GM19455 (cell line): Measurements from ENCODE around the gene ZNF658.
"Not testable (repeated sequence)": the region's sequence is repeated elsewhere in the genome, so short reads cannot be mapped to it uniquely, and the experiment has no call there.

Experiments
- ATAC-seq: cut with Tn5 transposase; IDR thresholded peaks from one replicate; pipeline ENCODE4 v1.9.1; 2021; ENCODE audit not compliant: unreplicated experiment

ZNF658 gene

DNA sequence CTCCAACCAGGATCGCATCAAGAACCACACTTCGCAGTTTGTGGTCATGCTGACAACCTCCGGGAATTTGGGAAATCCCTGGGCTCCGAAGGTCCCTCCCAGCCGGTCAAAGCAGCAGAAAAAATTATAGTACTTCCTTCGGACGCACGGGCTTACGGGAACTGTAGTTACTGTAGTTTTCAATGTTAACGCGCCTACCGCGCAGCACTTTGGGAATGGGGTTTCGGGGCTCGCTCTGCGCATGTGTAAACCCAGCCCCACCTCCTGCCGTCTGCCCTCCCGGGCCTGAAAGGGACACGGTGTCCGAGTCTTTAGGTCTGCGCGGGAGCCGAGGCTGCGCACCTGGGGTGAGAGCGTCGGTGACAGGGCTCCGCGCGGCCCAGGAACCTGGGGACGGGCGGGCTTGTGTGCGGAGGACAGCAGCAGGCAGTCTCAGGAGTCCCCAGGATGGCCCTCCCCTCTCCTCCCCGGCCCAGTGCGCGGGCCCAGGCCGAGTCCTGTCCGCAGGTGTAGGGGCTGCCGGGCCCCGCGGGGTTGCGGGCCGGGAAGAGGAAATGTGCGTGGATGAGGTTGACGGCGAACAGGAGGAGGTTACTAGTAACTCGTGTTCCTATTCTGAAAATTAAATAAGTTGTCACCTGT lies at the start of gene ZNF658:
TSS of gene ZNF658 (plus strand) at position 236 of the 642 bp plus-strand sequence. CDS start 2,837 bp downstream, outside the sequence.
- ATAC-seq: peak; percentile 98

- ATAC-seq: not testable (repeated sequence)
Measured at GRCh38 chr9:66861732-66862131, 38.8 kb upstream of the ZNF658 start.

- not testable (repeated sequence) for ATAC-seq
Measured at GRCh38 chr9:66868660-66869059, 31.9 kb upstream of the ZNF658 start.

DNA sequence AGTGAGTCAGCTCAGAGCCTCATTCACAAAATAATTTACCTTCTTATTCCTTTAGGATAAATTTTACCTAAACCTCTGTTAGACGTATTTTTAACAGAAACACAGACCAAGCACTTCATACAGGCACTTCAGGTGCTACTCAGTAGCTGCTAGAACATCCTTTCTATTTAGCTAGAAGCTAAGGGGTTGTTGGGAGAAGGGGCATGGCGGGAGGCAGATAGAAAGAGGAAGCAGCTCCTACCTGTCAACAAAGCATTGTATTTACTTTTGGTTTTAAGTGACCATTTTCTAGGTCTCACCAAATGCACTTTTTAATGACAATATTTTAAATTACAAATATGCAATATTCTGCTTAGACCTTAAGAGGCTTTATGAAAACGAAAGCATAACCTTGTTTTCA lies 19.9 kb upstream of the ZNF658 start:
- peak; percentile 70 for ATAC-seq

DNA sequence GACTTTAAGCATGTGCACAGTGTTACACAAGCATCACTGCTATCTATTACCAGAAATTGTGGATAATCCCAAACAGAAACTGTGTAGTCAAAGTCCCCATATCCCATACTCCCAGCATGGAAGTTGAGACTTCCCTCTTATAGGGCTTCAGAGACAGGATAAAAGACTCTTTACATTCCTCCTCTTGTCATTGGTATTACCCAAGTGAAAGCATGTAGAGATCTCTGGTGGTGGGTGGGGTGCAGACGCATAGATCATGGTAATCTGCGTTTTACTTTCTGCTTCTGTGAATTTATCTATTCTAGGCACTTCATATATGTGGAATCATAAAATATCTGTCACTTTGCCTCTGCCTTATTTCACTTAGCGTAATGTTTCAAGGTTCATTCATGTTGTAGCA lies 18.7 kb upstream of the ZNF658 start:
- not testable (repeated sequence) for ATAC-seq

DNA sequence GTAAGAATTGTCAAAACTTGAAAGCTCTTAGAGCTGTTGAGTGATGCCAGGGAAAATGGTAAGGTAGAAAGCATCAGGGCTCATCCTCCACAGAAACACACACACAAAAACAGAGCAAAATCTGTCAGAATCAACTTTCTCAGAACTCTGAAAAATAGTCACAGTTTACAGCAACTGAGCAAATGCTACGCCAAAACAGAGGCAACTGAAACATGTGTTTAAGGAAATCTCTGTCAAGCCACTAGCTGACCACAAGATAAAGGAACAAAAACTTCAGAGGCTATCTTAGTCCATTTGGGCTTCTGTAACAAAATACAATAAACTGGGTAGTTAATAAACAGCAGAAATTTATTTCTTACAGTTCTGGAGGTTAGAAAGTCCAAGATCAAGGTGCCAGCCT lies 10.2 kb upstream of the ZNF658 start:
- ATAC-seq: peak; percentile 84

GRCh38 chr9:66901141-66901540 lies 616 bp downstream of the ZNF658 start:
- peak; percentile 26 for ATAC-seq

GRCh38 chr9:66909560-66909959 lies 9.0 kb downstream of the ZNF658 start:
- ATAC-seq: not testable (repeated sequence)

DNA sequence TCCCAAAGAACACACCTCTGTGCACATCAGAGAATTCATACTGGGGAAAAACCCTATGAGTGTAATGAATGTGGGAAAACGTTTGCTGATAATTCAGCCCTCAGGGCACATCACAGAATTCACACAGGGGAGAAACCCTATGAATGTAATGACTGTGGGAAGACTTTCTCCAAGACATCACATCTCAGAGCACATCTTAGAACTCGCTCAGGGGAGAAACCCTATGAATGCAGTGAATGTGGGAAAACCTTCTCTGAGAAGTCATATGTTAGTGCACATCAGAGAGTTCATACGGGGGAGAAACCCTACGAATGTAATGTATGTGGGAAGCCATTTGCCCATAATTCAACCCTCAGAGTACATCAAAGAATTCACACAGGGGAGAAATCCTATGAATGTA lies 19.5 kb downstream of the ZNF658 start:
- not testable (repeated sequence) for ATAC-seq

DNA sequence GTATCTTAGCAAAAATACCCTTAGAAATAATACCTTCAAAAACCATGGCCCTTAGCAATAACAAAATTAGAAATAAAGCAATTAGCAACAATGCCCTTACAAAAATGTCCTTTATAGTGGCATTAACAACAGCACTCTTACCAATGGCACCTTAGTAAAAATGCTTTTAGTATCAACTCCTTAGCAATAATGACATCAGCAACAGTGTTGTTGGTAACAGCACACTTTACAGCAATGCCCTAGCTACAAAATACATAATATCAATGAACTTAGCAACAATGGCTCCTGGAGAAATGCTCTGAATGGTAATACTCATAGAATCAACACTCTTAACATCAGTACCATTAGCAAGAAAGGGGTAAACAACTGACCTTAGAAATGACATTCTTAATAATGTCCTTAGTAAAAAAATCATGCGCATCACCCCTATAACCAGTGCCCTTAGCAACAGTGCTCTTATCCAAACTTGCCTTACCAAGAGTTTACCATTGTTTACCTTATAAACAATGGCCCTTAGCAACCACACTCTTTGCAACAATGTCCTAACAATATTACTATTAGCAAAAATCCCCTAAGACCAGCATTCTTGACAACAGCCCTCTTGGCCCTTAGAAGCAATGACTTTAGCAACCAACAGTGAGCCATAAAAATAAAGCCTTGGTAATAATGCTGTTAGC lies 35.8 kb downstream of the ZNF658 start:
- not testable (repeated sequence) for ATAC-seq

- ATAC-seq: not testable (repeated sequence)
Measured at GRCh38 chr9:66937662-66938061, 37.1 kb downstream of the ZNF658 start.

GRCh38 chr9:66938322-66938721 lies 37.8 kb downstream of the ZNF658 start:
- not testable (repeated sequence) for ATAC-seq

- not testable (repeated sequence) for ATAC-seq
Measured at GRCh38 chr9:66939878-66940830, 39.6 kb downstream of the ZNF658 start.

DNA sequence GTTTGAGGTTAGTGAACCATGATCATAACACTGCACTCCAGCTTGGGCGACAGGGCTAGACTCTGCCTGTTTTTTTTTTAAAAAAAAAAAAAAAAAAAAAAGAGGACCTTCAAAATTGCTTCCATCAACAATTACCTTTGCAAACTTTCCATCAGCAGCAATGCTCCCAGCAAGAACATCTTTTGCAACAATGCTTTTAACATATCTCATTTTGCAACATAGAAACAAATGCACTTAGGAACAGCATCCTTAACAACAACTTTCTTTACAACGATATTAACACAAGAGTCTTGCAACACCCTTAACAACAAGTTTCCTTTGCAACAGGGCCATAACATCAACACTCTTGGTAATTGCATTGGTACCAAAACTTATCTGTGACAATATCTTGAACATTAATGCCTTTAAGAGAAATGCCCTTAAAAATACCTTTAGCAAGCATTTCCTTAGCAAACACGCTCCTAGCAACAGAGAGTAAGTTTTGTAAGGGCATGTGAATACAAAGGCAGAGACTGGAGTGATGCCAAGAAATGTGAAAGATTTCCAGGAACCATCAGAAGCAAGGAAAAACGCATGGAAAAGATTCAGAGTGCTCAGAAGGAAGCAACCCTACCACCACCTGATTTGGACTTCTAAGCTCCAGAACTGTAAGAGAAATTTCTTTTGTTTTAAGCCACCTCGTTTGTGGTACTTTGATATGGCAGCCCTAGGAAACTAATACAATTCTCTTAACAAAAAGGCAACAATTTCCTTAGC lies 42.1 kb downstream of the ZNF658 start:
- ATAC-seq: not testable (repeated sequence)

DNA sequence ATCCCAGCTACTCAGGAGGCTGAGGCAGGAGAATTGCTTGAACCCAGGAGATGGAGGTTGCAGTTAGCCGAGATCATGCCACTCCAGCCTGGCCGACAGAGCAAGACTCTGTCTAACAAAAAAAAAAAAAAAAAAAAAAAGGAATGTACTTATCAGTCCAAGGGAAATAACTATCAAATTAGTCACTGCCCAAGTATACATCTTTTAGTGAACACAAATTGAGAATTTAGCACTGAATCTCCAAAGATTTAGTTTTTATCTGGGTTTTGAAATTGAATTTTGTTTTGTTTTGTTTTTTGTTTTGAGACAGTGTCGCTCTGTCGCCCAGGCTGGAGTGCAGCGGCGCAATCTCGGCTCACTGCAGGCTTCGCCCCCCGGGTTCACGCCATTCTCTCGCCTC lies 52.1 kb downstream of the ZNF658 start:
- ATAC-seq: not testable (repeated sequence)
